NB4 (cell line): Measurements from ENCODE around the gene IRX2.

ENCODE experiments used
- MYC ChIP-seq: IDR thresholded peaks from 2 replicates; pipeline ENCODE4 v1.6.1; 2011; ENCODE audit warnings: low read depth, low read length
- POLR2A ChIP-seq: IDR thresholded peaks from 2 replicates; pipeline ENCODE4 v1.6.1; 2011; ENCODE audit warnings: mild to moderate bottlenecking; ENCODE audit not compliant: insufficient read length; ENCODE audit errors: extremely low read depth
- TF ChIP-seq, protein P1 (sequence below): IDR thresholded peaks from one replicate; pipeline ENCODE4 v1.5.1; 2012; ENCODE audit warnings: low read depth, low read length
- TF ChIP-seq, protein P2 (sequence below): IDR thresholded peaks from 2 replicates; pipeline ENCODE4 v1.6.1; 2011; ENCODE audit warnings: low read depth, low read length

DNA sequence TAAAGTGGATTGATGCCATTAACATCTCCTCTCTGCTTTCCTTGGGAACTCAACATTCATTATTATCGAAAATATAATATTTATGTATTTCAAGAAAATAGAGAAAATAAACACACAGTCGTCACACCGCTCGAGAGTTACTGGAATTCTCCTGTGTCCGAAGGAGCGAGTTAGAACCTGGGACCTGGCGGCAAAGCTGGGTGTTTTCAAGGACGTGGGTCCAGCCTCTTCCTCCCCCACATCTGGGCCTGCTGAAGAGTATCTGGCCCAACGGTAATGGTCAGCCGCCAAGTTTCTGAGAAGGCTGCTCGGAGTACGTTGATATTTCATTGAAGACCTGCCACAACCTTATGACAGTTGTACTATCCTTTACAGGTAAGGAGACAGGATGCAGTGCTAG lies 47.9 kb downstream of the IRX2 start:
- TF ChIP-seq, protein P1, sequence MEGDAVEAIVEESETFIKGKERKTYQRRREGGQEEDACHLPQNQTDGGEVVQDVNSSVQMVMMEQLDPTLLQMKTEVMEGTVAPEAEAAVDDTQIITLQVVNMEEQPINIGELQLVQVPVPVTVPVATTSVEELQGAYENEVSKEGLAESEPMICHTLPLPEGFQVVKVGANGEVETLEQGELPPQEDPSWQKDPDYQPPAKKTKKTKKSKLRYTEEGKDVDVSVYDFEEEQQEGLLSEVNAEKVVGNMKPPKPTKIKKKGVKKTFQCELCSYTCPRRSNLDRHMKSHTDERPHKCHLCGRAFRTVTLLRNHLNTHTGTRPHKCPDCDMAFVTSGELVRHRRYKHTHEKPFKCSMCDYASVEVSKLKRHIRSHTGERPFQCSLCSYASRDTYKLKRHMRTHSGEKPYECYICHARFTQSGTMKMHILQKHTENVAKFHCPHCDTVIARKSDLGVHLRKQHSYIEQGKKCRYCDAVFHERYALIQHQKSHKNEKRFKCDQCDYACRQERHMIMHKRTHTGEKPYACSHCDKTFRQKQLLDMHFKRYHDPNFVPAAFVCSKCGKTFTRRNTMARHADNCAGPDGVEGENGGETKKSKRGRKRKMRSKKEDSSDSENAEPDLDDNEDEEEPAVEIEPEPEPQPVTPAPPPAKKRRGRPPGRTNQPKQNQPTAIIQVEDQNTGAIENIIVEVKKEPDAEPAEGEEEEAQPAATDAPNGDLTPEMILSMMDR, result no peak
- TF ChIP-seq, protein P2, sequence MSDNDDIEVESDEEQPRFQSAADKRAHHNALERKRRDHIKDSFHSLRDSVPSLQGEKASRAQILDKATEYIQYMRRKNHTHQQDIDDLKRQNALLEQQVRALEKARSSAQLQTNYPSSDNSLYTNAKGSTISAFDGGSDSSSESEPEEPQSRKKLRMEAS, result no peak
- no peak for TF ChIP-seq POLR2A
- TF ChIP-seq MYC, result no peak
